ENCODE results near the gene DLX4. TPM values are rescaled to one million over a fixed set of nuclear protein-coding genes. Genes with fewer than 3 reads are reported as not detected.

DLX4 gene
- total and polyA plus RNA-seq, 4 donors: 0.45 to 2.2 (median 0.72) TPM

DNA sequence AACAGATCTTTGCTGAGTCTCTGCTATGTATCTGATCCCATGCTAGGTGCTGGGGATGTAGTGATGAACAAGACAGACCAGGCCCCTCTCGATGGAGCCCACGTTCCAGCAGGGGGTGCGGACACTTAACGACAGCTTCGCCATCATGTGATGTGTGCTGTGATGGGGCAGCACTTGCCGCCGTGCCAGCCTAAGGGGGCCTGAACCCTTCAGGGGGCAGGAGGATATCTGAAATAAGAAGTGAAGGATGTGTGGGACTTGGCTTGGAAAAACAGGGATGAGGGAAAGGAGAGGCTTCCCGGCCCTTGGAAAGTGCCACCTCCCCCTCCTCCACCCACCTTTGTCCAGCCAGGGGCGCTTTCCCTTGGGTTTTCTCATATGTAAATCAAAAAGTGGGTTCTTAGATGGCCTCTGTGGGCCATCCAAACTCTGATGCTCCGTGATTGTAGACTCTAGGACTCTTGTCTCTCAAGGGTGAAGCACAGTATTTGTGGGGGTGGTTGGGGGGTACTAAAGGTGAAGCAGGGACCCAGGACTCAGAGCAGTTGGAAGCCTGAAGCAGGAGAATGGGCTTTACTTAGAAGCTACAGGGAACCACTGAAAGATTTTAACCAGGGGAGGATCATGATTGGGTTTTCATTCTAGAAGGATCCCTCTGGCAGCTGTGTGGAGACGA lies 30.0 kb downstream of the DLX4 start:
- ATAC-seq (ENCODE audit: insufficient read depth, low FRiP score) (no peak), DNase-seq (no peak)
- no peaks in the 10 kb centered on the region for H3K36me3 ChIP-seq (ENCODE audit: control insufficient read depth in 4 of 4, insufficient read depth in 4 of 4, low read length in 4 of 4)
- peaks cover 0 to 50% (median 44%) of the 10 kb centered on the region in 3 donors for H3K27me3 ChIP-seq (ENCODE audit: control insufficient read depth in 3 of 3, insufficient read depth in 3 of 3, low read length in 2 of 3)
- peaks cover 0 to 19% (median 4%) of the 10 kb centered on the region in 5 donors for H3K4me1 ChIP-seq (ENCODE audit: control insufficient read depth in 5 of 5, insufficient read depth in 5 of 5, low read length in 5 of 5)
- H3K9ac ChIP-seq (ENCODE audit: insufficient read depth in 1 of 2, low read length in 2 of 2): no peak overlapping the region
- no peak overlapping the region for H3K27ac ChIP-seq (ENCODE audit: low read depth in 1 of 2, low read length in 1 of 2)
- 53 to 66% methylated on average over 11 of the region's 11 CpGs for WGBS, 2 donors
- TF ChIP-seq, protein P1, sequence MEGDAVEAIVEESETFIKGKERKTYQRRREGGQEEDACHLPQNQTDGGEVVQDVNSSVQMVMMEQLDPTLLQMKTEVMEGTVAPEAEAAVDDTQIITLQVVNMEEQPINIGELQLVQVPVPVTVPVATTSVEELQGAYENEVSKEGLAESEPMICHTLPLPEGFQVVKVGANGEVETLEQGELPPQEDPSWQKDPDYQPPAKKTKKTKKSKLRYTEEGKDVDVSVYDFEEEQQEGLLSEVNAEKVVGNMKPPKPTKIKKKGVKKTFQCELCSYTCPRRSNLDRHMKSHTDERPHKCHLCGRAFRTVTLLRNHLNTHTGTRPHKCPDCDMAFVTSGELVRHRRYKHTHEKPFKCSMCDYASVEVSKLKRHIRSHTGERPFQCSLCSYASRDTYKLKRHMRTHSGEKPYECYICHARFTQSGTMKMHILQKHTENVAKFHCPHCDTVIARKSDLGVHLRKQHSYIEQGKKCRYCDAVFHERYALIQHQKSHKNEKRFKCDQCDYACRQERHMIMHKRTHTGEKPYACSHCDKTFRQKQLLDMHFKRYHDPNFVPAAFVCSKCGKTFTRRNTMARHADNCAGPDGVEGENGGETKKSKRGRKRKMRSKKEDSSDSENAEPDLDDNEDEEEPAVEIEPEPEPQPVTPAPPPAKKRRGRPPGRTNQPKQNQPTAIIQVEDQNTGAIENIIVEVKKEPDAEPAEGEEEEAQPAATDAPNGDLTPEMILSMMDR (IDR thresholded peaks at IDR 0.05; ENCODE audit: control extremely low read depth, extremely low read depth): no peak
- H3K9me3 ChIP-seq (ENCODE audit: control insufficient read depth in 4 of 4, insufficient read depth in 3 of 4, low read length in 3 of 4): peaks cover 0 to 2% (median 0%) of the 10 kb centered on the region in 4 donors
- no peak overlapping the region for H3K4me3 ChIP-seq

DNA sequence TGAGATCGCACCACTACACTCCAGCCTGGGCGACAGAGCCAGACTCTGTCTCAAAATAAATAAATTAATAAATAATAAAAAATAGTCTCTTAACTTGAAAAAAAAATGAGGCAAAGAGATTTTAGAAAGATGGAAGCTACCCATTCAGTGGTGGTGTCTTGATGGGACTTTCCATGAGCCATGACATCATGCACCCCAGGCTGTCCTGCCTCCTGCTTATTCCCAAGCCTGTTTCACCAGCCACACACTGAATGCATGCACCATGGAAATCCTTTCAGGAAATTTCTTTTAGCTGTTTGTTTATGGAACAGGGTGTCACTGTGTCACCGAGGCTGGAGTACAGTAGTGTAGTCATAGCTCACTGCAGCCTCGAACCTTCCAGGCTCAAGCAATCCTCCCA lies 34.9 kb downstream of the DLX4 start:
- Histone ChIP-seq H3K27me3 (ENCODE audit: control insufficient read depth in 3 of 3, insufficient read depth in 3 of 3, low read length in 2 of 3) (peaks cover 0 to 23% (median 19%) of the 10 kb centered on the region in 3 donors), H3K9ac (ENCODE audit: insufficient read depth in 1 of 2, low read length in 2 of 2) (no peak overlapping the region), H3K4me1 (ENCODE audit: control insufficient read depth in 5 of 5, insufficient read depth in 5 of 5, low read length in 5 of 5) (no peaks in the 10 kb centered on the region), H3K27ac (ENCODE audit: low read depth in 1 of 2, low read length in 1 of 2) (no peak overlapping the region), H3K36me3 (ENCODE audit: control insufficient read depth in 4 of 4, insufficient read depth in 4 of 4, low read length in 4 of 4) (no peaks in the 10 kb centered on the region), H3K9me3 (ENCODE audit: control insufficient read depth in 4 of 4, insufficient read depth in 3 of 4, low read length in 3 of 4) (peaks cover 0 to under 1% (median under 1%) of the 10 kb centered on the region in 4 donors), H3K4me3 (no peak overlapping the region)
- WGBS, 2 donors: 75 to 88% methylated on average over 4 of the region's 4 CpGs
- DNase-seq: no peak
- ATAC-seq (ENCODE audit: insufficient read depth, low FRiP score): no peak
- TF ChIP-seq, protein P1 (IDR thresholded peaks at IDR 0.05; ENCODE audit: control extremely low read depth, extremely low read depth): no peak

DNA sequence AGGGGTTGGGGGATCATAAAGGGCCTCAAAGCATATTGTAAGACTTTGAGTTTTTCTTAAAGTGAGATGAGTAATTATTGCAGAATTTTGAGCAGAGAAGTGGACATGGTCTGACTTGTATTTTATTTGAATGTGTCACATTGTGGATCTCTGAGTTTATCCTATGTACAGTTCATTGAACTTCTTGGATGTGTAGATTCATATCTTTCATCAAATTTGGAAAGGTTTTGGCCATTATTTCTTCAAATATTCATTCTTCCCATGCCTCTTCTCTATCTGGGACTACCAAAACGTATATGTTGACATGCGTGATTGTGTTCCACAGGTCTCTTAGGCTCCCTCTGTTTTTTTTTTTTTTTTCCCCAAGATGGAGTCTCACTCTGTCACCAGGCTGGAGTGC lies 40.3 kb downstream of the DLX4 start:
- no peak for ATAC-seq (ENCODE audit: insufficient read depth, low FRiP score)
- H3K4me3 ChIP-seq: no peak overlapping the region
- TF ChIP-seq, protein P1 (IDR thresholded peaks at IDR 0.05; ENCODE audit: control extremely low read depth, extremely low read depth): no peak
- no peak overlapping the region for H3K27ac ChIP-seq (ENCODE audit: low read depth in 1 of 2, low read length in 1 of 2)
- no peak for DNase-seq
- peaks cover 0 to 13% (median 3%) of the 10 kb centered on the region in 4 donors for H3K9me3 ChIP-seq (ENCODE audit: control insufficient read depth in 4 of 4, insufficient read depth in 3 of 4, low read length in 3 of 4)
- H3K27me3 ChIP-seq (ENCODE audit: control insufficient read depth in 3 of 3, insufficient read depth in 3 of 3, low read length in 2 of 3): peaks cover 0 to 6% (median 0%) of the 10 kb centered on the region in 3 donors
- H3K9ac ChIP-seq (ENCODE audit: insufficient read depth in 1 of 2, low read length in 2 of 2): no peak overlapping the region
- no peaks in the 10 kb centered on the region for H3K4me1 ChIP-seq (ENCODE audit: control insufficient read depth in 5 of 5, insufficient read depth in 5 of 5, low read length in 5 of 5)
- WGBS, 2 donors: 83 to 85% methylated on average over 2 of the region's 2 CpGs
- H3K36me3 ChIP-seq (ENCODE audit: control insufficient read depth in 4 of 4, insufficient read depth in 4 of 4, low read length in 4 of 4): no peaks in the 10 kb centered on the region

Measured in lung (tissue), 12 donors.